ENCODE measurements around the gene AKAP13. TPM values are rescaled to one million over a fixed set of nuclear protein-coding genes. Genes with fewer than 3 reads are reported as not detected.

AKAP13 gene
- total RNA-seq, 4 donors from 2014 or later = 189 to 405 (median 244) TPM

DNA sequence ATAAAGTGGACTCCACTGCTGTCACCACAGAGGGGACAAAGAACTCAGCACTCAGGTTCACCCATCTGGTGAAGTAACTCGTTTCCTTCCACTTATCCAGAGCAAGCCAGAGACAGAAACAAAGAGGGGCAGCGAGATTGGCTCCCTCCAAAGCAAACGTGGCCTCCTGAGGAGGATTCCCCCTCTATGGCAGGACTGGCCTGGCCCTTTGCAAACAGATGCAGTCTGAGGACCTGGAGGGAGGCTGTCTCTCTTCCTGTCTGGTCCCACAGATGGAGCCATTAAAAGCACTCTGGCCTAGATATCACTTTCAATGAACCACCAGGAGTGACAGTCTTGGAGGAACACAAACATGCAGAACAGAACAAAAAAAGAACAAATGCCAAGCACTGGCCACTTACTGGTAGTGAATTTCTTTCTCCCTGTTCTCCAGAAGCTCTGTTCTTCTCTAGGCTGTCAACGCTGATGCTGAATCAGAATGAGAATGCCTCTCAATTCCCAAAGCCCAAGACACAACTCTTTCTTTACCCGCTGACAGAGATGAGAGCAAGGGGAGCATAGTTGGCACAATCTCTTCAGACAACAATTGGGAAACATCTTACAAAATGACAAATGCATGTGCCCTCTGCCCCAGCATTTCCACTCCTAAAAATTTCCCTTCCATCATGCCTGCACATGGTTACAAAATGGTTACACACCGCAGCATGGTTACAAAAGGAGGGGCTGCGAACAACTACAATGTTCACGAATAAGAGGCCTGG lies 400.0 kb downstream of the AKAP13 start:
- Histone ChIP-seq H3K4me3 (replicated peaks in 1 of 3) (no peak overlapping the region), H3K9me3 (no peaks in the 10 kb centered on the region), H3K36me3 (no peaks in the 10 kb centered on the region), H3K4me1 (peaks cover 17 to 29% of the 10 kb centered on the region in 2 donors), H3K27ac (no peak overlapping the region), H3K27me3 (no peaks in the 10 kb centered on the region)
- WGBS, 2 donors = 88 to 92% methylated on average over 8 of the region's 8 CpGs
- DNase-seq = no peak
- TF ChIP-seq POLR2A (IDR thresholded peaks at IDR 0.05) = no peak
- TF ChIP-seq, protein P1, sequence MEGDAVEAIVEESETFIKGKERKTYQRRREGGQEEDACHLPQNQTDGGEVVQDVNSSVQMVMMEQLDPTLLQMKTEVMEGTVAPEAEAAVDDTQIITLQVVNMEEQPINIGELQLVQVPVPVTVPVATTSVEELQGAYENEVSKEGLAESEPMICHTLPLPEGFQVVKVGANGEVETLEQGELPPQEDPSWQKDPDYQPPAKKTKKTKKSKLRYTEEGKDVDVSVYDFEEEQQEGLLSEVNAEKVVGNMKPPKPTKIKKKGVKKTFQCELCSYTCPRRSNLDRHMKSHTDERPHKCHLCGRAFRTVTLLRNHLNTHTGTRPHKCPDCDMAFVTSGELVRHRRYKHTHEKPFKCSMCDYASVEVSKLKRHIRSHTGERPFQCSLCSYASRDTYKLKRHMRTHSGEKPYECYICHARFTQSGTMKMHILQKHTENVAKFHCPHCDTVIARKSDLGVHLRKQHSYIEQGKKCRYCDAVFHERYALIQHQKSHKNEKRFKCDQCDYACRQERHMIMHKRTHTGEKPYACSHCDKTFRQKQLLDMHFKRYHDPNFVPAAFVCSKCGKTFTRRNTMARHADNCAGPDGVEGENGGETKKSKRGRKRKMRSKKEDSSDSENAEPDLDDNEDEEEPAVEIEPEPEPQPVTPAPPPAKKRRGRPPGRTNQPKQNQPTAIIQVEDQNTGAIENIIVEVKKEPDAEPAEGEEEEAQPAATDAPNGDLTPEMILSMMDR (IDR thresholded peaks at IDR 0.05) = no peak
- intact Hi-C loops (cut with DNase I) = no loop called here

DNA sequence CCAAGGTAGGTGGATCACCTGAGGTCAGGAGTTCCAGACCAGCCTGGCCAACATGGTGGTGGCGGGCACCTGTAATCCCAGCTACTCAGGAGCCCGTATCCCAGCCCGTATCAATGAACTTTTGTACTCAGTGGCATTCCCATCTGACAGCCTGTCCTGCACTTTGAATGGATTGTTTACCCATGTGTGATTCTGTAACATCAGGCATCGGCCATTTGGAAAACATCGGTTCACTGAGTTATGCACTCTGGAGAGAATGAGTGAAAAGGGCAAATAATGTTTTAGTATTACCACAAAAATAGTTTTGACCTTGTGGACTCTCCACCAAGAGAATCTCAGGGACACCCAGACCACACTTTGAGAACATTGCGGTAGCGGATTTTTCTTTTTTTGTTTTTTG lies 400.7 kb downstream of the AKAP13 start:
- intact Hi-C loops (cut with DNase I) = no loop called here
- no peak overlapping the region for H3K4me3 ChIP-seq (replicated peaks in 1 of 3)
- DNase-seq = no peak
- H3K9me3 ChIP-seq = no peaks in the 10 kb centered on the region
- no peaks in the 10 kb centered on the region for H3K36me3 ChIP-seq
- 84 to 93% methylated on average over 5 to 7 of the region's 7 CpGs for WGBS, 2 donors
- no peak overlapping the region for H3K27ac ChIP-seq
- H3K27me3 ChIP-seq = no peaks in the 10 kb centered on the region
- TF ChIP-seq, protein P1 (IDR thresholded peaks at IDR 0.05) = no peak
- no peak for TF ChIP-seq POLR2A (IDR thresholded peaks at IDR 0.05)
- H3K4me1 ChIP-seq = peaks cover 24 to 36% of the 10 kb centered on the region in 2 donors

DNA sequence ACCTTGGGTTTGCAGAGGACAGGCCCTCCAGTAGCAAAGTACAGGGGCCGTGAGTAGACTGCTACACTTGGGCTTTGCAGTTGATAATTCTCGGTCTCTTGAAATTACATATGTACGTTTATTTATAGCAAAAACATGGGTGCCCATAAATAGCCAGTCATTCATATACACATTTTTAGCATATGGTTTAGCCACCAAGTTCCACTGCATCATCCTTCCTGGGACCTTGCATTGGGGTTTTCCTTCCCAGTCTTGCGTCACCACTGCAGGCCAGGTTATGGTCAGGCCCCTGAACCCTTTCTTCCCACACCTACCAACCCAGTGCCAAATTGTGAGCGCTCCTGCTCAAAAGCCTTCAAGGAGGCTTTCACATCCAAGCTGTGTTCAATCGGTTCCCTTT lies 401.7 kb downstream of the AKAP13 start:
- Histone ChIP-seq H3K9me3 (no peaks in the 10 kb centered on the region), H3K4me1 (peaks cover 26 to 43% of the 10 kb centered on the region in 2 donors), H3K36me3 (no peaks in the 10 kb centered on the region), H3K27ac (no peak overlapping the region), H3K4me3 (replicated peaks in 1 of 3) (no peak overlapping the region), H3K27me3 (no peaks in the 10 kb centered on the region)
- no peak for DNase-seq
- WGBS, 2 donors = 91 to 94% methylated on average over 6 of the region's 6 CpGs
- TF ChIP-seq, protein P1 (IDR thresholded peaks at IDR 0.05) = no peak
- TF ChIP-seq POLR2A (IDR thresholded peaks at IDR 0.05) = no peak
- intact Hi-C loops (cut with DNase I) = no loop called here

DNA sequence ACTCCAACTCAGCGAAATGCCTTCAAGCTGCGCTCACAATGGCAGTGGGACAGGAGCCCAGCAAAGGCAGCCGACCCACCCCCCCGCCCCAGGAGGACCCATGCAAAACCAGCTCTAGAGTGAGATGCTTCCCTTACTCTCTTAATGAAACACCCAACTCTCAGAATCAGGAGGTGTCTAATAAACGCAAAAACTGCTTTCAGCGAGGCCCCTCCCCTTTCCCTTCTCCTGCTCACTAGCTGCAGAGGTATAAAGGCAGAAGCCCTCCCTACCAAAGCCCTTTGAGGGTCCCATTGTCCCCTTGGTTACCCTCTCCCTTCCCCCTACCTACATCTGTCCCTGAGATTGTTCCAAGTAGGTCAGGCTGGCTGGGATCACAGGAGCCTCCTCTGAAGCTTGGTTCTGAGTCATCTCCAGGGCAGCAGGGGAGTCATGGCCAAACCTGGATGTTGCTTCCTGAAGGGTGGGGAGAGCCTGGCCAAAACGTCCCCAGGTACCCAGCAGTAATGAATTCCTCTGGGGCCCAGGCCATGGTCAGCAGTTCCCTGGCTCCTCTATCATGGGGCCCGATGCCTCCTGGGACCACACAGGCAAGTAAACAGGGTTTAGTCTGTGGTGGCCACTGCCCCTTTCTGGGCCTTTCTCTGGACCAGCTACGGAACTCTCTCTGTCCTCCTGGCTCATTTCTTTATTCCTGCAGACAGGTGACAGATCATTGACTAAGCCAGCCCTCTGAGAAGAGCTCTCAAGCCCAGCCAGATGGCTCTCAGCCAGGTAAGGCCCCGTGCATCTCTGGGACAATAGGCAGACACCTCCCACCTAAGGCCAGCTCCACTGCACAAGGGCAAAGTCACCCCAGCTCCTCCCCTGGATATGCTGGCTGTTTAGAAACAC lies 405.7 kb downstream of the AKAP13 start:
- H3K4me3 ChIP-seq (replicated peaks in 1 of 3) = no peak overlapping the region
- WGBS, 2 donors = 24 to 38% methylated on average over 9 to 10 of the region's 10 CpGs
- peak overlapping the region; percentile 53 to 92 (median 90) for H3K27ac ChIP-seq
- TF ChIP-seq, protein P1 (IDR thresholded peaks at IDR 0.05) = peak in 1 of 6 experiments; percentile 18
- TF ChIP-seq POLR2A (IDR thresholded peaks at IDR 0.05) = peak in 1 of 2 donors; percentile 20
- peaks cover 27 to 41% of the 10 kb centered on the region in 2 donors for H3K4me1 ChIP-seq
- peak; percentile 92 to 94 for DNase-seq
- no peaks in the 10 kb centered on the region for H3K9me3 ChIP-seq
- no peaks in the 10 kb centered on the region for H3K36me3 ChIP-seq
- intact Hi-C loops (cut with DNase I) = no loop called here
- no peaks in the 10 kb centered on the region for H3K27me3 ChIP-seq

DNA sequence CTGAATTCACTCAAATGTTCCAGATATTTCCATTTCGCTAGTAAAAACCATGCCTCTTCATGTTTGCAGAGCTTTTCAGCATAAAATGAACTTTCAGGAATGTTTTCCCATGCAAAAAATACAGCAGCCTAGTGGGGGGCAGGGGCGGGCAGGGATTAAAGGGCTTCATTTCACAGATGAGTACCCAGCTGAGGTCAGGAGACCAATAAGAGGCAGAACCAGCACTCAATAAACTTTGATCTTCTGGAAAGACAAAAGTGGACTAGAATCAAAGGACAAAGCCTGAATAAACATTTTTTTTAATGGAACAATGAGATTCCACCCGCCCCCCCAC lies 406.3 kb downstream of the AKAP13 start:
- H3K9me3 ChIP-seq = no peaks in the 10 kb centered on the region
- H3K27ac ChIP-seq = peak overlapping the region; percentile 33 to 92 (median 90)
- no peak overlapping the region for H3K4me3 ChIP-seq (replicated peaks in 1 of 3)
- H3K4me1 ChIP-seq = peaks cover 27 to 41% of the 10 kb centered on the region in 2 donors
- 25 to 32% methylated on average over 3 of the region's 3 CpGs for WGBS, 2 donors
- TF ChIP-seq, protein P1 (IDR thresholded peaks at IDR 0.05) = no peak
- no peak for TF ChIP-seq POLR2A (IDR thresholded peaks at IDR 0.05)
- no peaks in the 10 kb centered on the region for H3K36me3 ChIP-seq
- intact Hi-C loops (cut with DNase I) = no loop called here
- no peaks in the 10 kb centered on the region for H3K27me3 ChIP-seq
- DNase-seq = no peak
